ENCODE measurements around the gene CHPF2. TPM values are rescaled to one million over a fixed set of nuclear protein-coding genes. Genes with fewer than 3 reads are reported as not detected.

Gene CHPF2
- total RNA-seq, 2 experiments from 2014 or later = 23.7 to 27.3 TPM

DNA sequence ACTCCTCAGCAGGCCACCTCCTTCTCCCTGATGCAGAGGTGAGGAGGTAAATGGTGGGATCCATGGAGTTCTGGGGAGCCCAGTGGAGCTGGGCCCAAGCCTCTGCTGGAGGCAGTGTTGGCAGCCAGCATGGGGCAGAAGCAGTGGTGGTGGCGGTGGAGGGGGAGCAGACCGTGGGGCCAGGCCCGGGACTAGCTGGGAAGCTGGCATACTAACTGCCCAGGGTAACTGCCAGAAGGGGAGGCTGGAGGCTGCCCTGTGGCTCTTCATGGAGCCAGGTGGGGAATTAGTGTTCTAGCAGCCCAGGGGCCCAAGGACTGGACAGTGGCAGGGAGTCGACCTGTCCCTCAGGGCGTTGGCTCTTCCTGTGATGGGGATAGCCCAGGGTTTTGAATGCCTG, 32.3 kb downstream of the CHPF2 start:
- Mint-ChIP-seq H3K4me1 (ENCODE audit: low read depth) (no peaks in the 10 kb centered on the region), H3K36me3 (ENCODE audit: low read depth) (no peaks in the 10 kb centered on the region), H3K27ac (no peak overlapping the region), H3K9me3 (no peaks in the 10 kb centered on the region), H3K4me3 (no peak overlapping the region), H3K27me3 (no peaks in the 10 kb centered on the region)
- ATAC-seq (no peak), DNase-seq (no peak)
- intact Hi-C loops (cut with micrococcal nuclease) = loop anchor here (5.0 kb wide), 1 partner anchor 188 kb away; no protein-coding TSS in a partner anchor
- ChIA-PET CTCF (interaction anchor here (0.9 kb wide), 1 partner anchor 9 kb away, joined by 3 read pairs; no protein-coding TSS in a partner anchor), POLR2A (no interaction called here)
- TF ChIP-seq, protein P1, sequence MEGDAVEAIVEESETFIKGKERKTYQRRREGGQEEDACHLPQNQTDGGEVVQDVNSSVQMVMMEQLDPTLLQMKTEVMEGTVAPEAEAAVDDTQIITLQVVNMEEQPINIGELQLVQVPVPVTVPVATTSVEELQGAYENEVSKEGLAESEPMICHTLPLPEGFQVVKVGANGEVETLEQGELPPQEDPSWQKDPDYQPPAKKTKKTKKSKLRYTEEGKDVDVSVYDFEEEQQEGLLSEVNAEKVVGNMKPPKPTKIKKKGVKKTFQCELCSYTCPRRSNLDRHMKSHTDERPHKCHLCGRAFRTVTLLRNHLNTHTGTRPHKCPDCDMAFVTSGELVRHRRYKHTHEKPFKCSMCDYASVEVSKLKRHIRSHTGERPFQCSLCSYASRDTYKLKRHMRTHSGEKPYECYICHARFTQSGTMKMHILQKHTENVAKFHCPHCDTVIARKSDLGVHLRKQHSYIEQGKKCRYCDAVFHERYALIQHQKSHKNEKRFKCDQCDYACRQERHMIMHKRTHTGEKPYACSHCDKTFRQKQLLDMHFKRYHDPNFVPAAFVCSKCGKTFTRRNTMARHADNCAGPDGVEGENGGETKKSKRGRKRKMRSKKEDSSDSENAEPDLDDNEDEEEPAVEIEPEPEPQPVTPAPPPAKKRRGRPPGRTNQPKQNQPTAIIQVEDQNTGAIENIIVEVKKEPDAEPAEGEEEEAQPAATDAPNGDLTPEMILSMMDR (IDR thresholded peaks at IDR 0.05) = no peak

DNA sequence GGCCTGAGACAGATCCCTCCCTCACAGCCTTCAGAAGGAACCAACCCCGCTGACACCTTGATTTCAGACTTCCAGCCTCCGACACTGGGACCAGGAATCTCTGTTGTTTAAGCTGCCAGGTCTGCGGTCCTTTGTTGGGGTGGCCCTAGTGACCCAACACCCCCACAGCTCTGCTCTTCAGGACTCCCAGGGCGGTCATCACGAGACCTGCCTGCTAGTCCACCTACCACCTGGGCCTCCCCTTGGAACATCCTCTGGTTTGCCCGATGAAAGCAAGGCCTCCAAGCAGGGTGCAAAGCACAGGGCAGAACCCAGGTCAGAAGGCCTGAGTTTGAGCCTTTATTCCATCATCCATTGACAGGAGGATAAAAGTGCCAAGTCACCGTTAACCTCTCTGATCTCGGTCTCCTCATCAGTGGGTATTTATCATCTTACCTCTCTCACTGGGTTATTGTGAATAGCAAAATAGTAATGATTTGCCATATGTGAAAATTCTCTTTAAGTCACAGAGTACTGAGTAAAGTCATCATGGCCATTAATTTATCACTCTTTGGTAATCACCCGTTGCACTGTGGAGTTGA, 33.2 kb downstream of the CHPF2 start:
- Mint-ChIP-seq H3K4me3 (no peak overlapping the region), H3K27ac (no peak overlapping the region), H3K36me3 (ENCODE audit: low read depth) (no peaks in the 10 kb centered on the region), H3K9me3 (no peaks in the 10 kb centered on the region), H3K4me1 (ENCODE audit: low read depth) (no peaks in the 10 kb centered on the region), H3K27me3 (no peaks in the 10 kb centered on the region)
- ChIA-PET POLR2A (no interaction called here), CTCF (interaction anchor here (0.9 kb wide), 1 partner anchor 10 kb away, joined by 3 read pairs; no protein-coding TSS in a partner anchor)
- TF ChIP-seq, protein P1 (IDR thresholded peaks at IDR 0.05) = no peak
- DNase-seq (no peak), ATAC-seq (no peak)
- intact Hi-C loops (cut with micrococcal nuclease) = no loop called here

DNA sequence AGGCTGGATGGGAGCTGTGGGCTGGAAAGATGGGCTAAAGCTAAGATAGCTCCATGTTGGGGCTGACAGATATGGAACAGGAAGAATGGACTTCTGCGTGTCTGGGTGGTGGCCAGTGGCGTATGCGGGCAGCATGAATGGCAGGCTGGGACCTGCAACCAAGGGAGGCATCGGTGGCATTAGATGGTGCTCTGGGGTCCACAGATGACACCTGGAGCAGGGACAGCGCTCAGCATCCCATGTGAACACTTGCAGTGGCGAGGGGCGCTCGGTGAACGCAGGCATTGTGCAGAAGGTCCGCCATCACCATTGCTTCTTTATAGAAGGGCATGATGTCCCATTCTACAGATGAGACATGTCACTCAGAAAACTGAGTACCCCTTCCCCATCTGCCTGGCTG, 37.2 kb downstream of the CHPF2 start:
- intact Hi-C loops (cut with micrococcal nuclease) = no loop called here

DNA sequence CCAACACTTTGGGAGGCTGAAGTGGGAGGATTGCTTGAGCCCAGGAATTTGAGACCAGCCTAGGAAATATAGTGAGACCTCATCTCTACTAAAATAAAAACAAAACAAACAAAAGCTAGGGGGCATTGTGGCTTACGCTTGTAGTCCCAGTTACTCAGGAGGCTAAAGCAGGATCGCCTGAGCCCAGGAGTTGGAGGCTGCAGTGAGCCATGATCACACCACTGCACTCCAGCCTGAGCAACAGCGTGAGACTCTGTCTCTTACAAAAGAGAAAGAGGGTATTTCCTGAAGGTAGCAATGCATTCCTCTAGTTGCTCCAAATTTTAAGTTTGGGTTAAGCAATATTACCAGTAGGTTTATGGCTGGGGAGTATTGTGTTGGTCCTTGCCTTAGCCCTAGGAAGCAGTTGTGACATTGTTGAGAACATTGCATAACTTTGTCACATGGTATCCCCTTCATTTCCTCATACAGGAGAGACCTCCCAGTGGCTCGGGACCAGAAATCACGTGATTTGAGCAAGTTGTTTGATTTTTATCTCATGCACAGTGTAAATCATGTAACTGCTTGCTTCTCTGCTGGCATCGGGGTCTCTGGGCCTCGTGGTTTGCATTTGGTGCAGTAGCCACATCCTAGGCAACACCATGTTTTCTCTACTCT, 39.5 kb downstream of the CHPF2 start:
- no peak for ATAC-seq
- Mint-ChIP-seq H3K4me1 (ENCODE audit: low read depth) (peaks cover 25% of the 10 kb centered on the region), H3K27ac (no peak overlapping the region), H3K4me3 (no peak overlapping the region), H3K36me3 (ENCODE audit: low read depth) (no peaks in the 10 kb centered on the region), H3K9me3 (no peaks in the 10 kb centered on the region), H3K27me3 (no peaks in the 10 kb centered on the region)
- TF ChIP-seq, protein P1 (IDR thresholded peaks at IDR 0.05) = no peak
- intact Hi-C loops (cut with micrococcal nuclease) = no loop called here
- POLR2A ChIA-PET = interaction anchor here (1.2 kb wide), 1 partner anchor 30 kb away, joined by 3 read pairs; no protein-coding TSS in a partner anchor
- DNase-seq = no peak
- CTCF ChIA-PET = interaction anchor here (1.0 kb wide), 1 partner anchor 28 kb away, joined by 3 read pairs; no protein-coding TSS in a partner anchor

More for the DNA sequence above, 37.2 kb downstream of the CHPF2 start:
- ChIA-PET POLR2A (interaction anchor here (0.6 kb wide), 1 partner anchor 235 kb away, joined by 3 read pairs; no protein-coding TSS in a partner anchor), CTCF (no interaction called here)
- H3K27ac Mint-ChIP-seq = no peak overlapping the region
- H3K4me3 Mint-ChIP-seq = no peak overlapping the region
- TF ChIP-seq, protein P1 (IDR thresholded peaks at IDR 0.05) = no peak
- H3K27me3 Mint-ChIP-seq = no peaks in the 10 kb centered on the region
- peaks cover 8% of the 10 kb centered on the region for H3K4me1 Mint-ChIP-seq (ENCODE audit: low read depth)
- ATAC-seq (no peak), DNase-seq (no peak)
- H3K9me3 Mint-ChIP-seq = no peaks in the 10 kb centered on the region
- no peaks in the 10 kb centered on the region for H3K36me3 Mint-ChIP-seq (ENCODE audit: low read depth)

DNA sequence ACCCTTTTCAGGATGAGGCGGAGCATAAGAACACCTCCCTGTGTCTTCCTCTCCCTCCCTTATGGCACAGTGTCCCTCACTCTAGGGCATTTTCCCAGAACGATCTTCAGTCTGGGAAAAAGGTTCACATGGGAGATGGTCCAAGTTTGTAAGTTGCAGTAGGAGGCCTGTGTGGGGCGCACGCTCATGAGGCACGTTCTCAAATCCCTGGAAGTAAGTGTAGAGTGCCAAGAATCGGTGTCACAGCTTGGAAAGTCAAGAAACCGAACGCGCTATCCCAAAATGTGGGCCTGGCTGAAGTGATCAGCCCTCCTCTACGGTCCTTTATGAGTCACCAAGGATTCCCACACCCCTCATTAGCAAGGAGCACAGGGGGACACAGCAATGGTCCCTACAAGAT, 40.1 kb downstream of the CHPF2 start:
- DNase-seq = no peak
- ATAC-seq = no peak
- POLR2A ChIA-PET = no interaction called here
- intact Hi-C loops (cut with micrococcal nuclease) = no loop called here
- no peak overlapping the region for H3K4me3 Mint-ChIP-seq
- CTCF ChIA-PET = interaction anchor here (1.9 kb wide), 1 partner anchor 39 kb away, joined by 6 read pairs; no protein-coding TSS in a partner anchor
- TF ChIP-seq, protein P1 (IDR thresholded peaks at IDR 0.05) = no peak
- no peak overlapping the region for H3K27ac Mint-ChIP-seq
- H3K9me3 Mint-ChIP-seq = no peaks in the 10 kb centered on the region
- no peaks in the 10 kb centered on the region for H3K36me3 Mint-ChIP-seq (ENCODE audit: low read depth)
- no peaks in the 10 kb centered on the region for H3K27me3 Mint-ChIP-seq
- H3K4me1 Mint-ChIP-seq (ENCODE audit: low read depth) = peaks cover 29% of the 10 kb centered on the region
